GM12875 (cell line): Measurements from ENCODE around the gene RAB17.

Experiments
- H3K4me3 ChIP-seq: one replicate; pipeline ENCODE4 v1.5.1; 2011; ENCODE audit warnings: low read depth, low read length, control low read depth
- CTCF ChIP-seq: IDR thresholded peaks from 2 replicates; pipeline ENCODE4 v1.5.1; 2011; ENCODE audit warnings: low read depth, mild to moderate bottlenecking, control low read depth, inconsistent platforms, low read length, moderate library complexity, borderline replicate concordance; ENCODE audit not compliant: insufficient read depth

Gene RAB17

GRCh38 chr2:237525559-237526157, 64.9 kb downstream of the RAB17 start:
- no peak overlapping the region for H3K4me3 ChIP-seq
- no peak for TF ChIP-seq CTCF

GRCh38 chr2:237524631-237525030, 65.9 kb downstream of the RAB17 start:
- H3K4me3 ChIP-seq: no peak overlapping the region
- no peak for TF ChIP-seq CTCF
